Stimulated activated CD4-positive, alpha-beta T cell treated with anti-CD3 and anti-CD28 coated beads, Interleukin-1b, Interleukin-23, amount 100 ng/mL, for 4 hours (primary cell): ENCODE results near the gene SLIT3.

Source experiments
- DNase-seq, 2 donors: peaks; one replicate each; pipeline ENCODE4 v3.0.0-alpha.2; 2020; ENCODE audit warnings: low read depth in 2 of 2

The SLIT3 gene

DNA sequence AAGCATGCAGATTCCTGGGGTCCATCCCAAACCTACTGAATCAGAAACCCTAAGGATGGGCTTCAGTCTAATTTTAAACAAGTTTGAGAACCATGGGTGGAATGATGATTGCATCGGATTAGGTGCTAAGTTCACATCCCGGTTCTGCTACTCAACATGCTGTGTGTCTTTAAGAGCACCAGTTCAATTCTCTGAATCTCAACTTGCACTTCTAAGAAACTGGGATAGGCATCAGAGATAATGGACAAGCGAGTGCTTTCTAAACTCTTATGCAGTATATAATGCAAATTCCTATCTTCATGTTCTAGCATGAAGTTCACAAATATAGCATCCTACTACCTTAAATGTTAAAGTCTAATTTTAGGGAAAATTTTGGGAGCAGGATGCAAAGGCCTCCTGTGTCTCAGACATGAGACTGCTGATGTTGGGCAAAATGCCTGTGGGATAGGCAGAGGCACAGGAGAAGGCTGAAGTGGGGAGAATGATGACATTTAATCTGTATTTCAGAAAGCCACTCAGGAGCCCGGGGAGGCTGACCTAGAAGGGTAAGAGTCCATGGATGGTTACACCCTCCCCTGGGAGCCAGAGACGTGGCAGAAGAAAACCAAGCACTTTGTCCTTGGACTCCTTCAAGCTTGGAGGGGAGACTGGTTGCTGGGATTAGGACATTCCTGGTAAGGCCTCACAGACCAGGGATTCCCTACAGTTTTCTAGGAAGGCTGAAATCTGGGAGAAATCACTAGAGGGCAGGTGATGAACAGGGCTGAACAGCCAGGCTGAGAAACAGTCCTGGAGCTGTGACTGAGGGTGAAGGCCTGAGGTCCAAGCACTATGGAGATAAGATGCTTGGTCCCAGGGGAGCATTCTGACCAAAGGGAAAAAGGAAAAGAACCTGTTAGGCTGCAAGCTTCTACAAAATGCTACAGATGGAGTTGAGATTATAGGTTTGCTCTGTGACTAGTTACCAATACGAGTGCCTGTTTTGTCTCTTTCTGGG is 409.8 kb downstream of the SLIT3 start:
- no peak for DNase-seq

DNA sequence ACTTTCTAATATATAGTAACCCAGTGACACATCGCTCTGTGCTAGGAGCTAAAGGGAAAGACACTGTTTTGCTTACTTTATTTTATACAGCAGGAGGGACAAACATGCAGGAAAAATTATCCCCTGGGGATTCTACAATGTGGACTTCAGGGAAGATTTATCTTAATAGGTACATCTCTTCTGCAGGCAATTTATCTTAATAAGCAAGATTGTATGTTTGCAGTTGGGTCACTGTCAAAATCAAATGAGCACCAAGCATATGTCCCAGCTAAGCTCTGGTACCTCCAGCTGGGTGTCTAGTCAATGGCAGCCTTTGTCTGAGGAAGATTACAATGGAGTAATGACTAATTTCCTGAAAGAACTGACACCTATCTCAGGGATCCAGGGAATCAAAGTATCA is 411.9 kb downstream of the SLIT3 start:
- DNase-seq, result no peak

DNA sequence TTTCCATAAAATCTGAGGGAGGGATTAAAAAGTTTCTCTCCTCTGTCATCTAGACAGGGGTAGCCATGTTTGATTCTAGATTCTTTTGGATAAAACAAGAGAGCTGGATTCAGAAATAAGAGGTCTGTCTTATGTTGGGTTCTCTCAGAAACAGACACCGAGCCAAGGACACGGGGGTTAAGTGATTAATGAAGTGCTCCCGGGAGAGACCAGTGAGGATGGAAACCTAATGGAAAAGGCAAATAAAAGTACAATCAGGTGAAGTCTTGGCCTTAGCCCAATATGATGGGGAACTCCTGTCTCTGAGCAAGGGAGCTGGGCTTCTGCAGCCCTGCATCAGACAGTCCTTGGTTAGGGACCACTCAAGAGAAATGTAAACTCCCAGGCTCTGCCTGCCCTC is 413.0 kb downstream of the SLIT3 start:
- no peak for DNase-seq

DNA sequence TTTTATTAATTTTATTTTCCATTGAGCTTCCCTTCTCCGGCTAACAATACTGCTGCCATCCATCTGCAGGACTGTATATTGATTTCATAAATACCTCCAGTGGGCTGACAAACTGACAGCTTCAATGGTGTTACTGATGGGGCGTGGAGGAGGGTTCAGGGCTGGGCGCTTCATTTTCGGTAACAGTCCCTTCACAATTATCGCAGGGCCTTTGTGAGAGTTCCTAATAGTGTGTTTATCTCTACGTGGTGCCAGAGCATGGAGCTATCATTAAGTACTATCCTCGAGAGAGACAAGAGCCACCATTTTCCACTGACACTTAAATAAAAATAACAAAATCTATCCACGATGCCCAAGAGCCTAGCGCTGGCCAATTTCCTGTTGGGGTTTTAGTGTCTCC is 414.8 kb downstream of the SLIT3 start:
- DNase-seq, result no peak

DNA sequence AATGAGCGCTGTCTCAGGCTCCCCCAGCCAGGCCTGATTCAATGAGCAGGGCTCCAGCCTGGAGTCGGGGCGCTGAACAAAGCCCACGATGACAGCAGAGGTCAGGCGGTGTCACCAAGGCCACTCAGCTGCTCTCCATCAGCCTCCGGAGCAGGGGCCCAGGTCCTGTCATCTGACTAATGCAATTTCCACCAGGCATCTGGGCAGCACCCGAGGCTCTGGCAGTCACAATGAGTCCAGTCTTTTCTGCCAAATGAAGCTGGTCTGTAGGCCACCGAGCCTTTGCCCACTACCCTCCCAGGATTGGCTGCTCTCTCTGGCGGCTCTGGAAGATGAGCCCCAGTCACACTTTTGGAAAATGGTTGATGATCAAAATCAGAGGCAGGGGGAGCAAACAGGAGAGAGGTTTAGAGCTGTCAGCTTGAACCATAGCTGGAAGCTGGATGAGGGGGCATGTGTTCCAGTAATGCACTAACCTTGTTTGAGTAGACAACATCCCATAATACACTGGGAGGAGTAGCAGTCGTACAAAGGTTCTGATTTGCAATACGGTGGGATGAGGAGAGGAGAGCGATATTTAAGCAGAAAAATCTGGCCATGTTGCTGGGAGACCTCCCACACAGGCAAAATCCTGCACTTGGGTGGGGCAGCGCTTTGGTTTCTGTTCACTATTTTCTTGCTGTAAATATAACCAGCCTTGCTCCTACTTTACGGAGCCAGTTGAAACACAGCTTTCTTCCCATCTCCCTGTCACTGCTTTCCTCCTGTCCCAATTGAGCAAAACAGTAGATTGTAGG is 415.4 kb downstream of the SLIT3 start:
- no peak for DNase-seq

DNA sequence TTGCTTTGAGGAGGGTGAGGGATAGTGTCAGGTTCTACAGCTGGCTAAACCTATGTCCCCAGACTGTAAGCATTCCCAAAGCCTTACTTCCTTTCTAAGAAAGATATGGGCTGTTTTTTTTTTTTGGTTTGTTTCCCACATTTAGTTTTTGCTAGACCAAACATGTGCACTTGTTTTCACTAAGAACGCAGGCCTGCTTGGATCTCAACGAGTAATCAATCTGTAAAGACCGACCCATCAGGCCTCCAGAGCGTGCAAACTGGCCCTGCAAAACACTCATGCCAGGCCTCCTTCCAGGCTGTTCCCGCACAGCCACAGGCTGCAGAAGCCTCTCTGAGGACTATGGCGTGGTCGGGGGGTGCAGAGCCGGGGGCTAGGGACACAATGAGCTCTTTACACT is 416.9 kb downstream of the SLIT3 start:
- DNase-seq, result no peak

DNA sequence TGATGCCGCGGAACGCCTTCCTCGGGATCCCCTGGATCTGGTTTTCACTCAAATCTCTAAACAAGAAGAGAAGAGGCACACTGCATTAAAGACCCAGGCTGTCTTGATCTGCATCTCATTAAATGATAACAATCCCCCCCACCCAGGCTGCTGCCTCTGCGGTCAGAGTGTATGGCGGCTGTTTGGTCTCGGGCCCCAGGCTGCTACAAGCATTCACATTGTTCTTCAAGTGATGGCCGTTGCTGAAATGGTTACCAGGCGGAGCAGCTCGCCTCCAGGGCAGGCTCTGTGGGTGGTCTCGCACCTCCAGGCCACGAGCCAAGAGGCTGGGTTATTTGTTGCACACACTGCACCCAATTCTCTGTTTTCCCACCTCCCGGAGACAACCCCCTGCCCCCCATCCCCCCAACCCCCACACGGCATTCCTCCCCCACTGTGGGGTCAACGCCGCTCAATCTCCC is 417.6 kb downstream of the SLIT3 start:
- no peak for DNase-seq

DNA sequence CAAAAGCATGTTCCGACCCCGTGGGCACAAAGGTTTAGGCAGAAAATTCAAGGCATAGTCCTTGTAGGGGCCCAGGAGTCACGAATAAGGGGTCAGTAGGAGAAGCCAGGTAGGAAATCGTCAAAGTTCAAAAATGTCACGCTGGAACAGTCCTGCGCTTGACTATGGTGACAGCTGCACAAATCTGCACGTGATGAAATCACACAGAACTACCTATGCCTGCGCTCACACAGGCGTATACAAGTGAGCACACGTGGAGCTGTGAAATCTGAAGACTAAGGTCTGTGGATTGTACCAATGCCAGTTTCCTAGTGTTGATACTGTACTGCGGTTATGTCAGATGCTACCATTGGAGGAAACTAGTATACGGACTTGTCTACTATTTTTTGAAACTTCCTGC is 418.7 kb downstream of the SLIT3 start:
- no peak for DNase-seq

DNA sequence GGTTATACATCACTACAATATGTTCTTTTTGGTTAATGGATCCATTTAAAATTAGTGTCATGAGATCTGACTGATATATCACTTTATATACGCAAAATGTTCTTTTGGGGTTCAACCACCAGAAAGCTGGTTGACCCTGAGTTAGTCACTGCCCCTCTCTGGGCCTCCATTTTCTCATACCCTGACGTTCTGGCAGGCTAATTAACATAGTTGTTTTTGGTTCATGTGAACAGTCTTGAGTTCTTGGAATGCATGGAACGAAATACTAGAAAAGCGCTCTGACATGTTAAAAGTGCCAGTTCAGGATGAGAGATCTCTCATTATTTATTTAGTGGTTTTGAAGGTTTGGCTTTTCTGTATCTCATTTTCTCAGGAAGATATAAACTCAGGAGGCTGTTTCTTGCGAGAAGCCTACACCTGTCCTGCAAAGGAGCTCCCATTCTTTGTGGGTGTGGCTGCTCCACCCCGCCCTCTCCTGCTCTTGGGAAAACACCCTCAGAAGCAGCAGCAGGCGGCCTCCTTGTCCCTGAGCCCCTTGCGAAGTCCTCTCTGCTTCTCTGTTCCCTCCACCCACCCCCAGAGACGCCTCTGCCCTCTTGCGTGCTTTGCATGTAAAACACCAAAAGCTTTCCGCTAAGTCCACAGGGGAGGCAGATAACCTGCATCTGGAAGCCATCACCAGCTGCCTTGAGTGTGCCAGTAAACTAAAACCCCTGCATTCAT is 419.4 kb downstream of the SLIT3 start:
- no peak for DNase-seq

DNA sequence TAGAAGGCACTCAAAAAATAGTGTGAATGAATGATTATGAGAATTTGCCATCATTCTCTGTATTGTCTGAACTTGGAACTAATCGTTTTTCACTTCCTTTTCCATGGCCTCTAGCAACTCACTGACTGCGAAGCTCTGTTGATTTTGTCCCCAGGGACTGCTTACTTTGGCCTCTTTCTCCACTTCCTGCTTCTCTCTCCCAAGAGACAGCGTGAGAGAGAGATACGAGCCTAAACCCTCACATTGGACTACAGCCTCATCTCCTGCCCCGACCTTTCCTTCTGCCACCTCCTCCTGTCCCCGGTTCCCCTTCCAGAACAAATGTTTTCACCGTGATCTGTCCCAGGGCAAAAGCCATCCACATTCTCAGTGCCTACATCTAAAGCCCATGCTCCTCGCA is 421.0 kb downstream of the SLIT3 start:
- DNase-seq, result no peak

DNA sequence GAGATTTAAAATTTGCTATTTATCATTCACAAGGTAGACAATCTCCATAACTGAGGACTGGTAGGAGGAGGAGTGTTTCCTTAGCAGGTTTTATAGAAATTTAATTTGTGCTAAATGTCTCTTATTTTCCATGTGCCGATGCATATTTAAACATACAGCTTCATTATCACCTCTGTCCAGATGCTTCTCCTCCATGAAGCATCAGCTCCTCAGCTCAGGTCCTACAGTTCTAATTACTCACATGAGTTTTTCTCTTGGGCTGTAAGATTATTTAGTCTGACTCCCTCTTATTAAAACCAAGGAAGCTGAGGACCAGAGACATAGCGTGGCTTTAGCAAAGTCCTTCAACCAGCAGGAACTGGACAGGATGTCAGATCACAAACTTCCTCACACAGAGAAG is 421.6 kb downstream of the SLIT3 start:
- DNase-seq, result no peak

DNA sequence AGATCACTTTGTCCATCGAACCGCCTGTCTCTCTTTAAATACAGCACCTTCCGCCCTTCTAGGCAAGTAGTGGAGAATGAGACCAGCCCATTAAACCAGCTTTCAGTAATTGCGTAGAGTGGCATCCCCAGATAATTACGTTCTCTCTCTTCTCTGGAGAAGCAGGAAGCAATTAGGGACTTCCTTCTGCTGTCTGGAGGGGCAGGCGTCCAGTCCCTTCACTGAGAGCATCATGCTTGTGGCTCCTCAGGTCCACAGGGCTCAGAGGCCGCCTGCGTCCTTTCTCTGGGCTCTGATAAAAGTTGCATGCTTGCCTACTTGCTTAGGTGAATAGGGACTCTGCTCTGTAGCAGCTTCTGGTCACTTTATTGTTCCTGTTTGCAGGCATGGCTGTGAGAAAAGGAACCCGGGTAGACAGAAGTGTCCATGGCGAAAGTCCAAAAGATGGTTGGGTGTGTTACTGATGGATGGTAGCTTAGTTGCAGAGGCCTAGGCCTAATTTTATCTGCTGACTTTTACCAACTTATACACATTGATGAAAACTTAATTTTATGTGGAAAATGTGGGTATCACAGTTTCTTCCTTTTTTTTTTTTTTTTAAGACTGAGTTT is 422.7 kb downstream of the SLIT3 start:
- no peak for DNase-seq

DNA sequence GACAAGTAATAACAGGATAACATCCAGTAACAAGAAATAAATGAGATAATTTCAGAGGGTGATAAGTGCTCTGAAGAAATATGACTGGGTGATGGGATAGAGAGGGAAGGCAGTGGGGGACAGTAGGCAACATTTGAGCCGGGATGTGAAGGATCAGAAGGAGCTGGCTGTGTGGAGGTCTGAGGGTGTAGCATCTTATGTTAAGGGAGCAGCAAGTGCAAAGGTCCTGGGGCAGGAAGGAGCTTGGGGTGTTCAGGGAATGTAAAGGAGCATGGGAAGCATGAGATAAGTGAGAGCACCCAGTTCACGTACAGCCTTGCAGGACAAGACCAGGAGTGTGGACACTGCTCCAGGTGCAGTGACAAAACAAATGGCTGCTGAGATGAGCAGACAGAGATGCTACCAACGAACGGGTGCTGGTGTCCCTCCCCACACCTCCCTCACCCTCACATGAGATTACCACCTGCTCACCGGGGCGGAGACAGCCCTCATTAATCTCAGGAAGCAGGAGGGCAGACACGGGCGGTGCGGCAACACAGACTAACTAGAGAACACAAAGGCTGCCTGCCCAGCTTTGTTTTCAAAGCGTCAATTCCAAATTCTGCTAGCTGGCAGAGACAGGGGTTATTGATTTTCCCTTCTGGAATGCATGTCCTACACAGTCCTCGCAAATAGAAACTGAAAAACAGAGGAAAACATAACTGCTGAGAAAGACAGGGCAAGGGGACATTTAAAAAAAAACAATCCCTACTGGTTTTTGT is 423.6 kb downstream of the SLIT3 start:
- no peak for DNase-seq

DNA sequence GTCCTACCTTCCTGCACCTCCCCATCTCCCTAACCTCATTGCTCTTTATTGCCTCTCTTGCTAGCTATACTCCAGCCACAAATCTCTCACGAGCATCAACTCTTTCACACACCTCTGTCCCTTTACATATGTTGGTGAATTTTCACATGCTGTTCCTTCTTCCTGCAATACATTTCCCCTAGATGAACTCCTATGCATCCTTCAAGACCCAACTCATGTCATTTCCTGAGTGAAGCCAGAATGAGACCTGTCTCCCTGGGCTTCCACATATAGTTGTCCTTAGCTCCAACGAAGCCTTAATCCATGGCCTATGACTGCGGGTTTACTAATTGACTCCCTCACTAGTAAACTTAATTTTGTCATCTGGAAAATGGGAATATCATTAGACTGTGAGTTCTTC is 424.5 kb downstream of the SLIT3 start:
- DNase-seq, result no peak

DNA sequence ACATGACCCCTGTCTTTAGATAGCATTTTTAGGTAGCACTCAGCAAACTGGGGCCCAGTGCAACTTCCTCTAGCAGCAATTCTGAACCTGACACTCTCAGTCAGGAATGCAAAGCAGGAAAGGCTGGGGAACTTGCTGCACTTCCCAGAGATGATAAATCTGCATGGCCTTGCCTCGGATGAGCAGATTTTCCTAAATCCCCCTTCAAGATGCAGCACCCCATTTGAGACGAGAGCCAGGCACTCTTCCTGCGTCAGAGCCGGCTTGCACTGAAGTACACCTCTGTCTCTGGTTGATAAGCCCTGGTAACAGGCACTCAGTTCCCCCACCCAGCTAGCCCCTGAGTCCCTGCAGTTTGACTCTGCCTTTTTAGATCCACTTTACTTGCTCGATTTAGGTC is 425.1 kb downstream of the SLIT3 start:
- DNase-seq, result no peak

DNA sequence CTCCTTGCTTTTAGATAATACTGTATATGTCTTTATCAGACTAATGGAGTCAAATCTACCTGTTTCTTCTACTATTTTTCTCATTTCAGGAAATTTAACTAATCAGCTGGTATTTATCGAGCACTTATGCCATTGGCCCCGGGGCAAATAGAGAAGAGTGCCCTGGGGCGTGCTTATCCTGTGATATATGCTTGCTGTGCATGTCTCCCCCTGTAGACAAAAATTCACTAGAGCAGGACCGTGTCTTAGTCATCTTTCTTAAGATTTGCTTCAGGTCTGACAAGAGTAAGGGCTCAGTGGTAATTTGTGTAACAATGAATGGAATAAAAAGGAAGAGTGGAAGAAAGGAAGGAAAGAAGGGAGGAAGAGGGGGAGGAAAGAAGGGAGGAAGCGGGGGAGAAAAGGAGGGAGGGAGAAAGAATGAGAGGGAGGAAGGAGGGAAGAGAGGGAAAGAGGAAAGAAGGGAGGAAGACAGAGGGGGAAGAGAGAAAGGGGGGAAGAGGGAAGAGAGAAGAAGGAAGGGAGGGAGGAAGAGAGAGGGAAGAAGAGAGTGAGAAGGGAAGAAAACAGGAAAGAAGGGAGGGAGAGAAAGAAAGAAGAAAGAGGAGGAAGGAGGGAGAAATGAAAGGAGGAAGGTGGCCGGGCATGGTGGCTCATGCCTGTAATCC is 426.1 kb downstream of the SLIT3 start:
- no peak for DNase-seq

DNA sequence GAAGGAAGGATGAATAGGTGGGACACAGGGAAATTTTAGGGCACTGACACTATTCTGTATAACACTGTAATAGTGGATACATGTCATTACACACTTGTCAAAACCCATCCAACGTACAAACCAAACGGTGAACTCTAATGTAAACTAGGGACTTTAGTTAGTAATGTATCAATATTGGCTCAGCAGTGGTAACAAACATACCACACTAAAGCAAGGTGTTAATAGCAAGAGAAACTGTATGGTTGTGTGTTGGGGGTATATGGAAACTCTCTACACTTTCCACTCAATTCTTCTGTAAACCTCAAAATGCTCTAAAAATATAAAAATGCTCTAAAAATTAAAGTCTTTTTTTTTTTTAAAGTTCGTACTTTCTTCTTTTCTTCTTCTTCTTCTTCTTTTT is 428.7 kb downstream of the SLIT3 start:
- no peak for DNase-seq

DNA sequence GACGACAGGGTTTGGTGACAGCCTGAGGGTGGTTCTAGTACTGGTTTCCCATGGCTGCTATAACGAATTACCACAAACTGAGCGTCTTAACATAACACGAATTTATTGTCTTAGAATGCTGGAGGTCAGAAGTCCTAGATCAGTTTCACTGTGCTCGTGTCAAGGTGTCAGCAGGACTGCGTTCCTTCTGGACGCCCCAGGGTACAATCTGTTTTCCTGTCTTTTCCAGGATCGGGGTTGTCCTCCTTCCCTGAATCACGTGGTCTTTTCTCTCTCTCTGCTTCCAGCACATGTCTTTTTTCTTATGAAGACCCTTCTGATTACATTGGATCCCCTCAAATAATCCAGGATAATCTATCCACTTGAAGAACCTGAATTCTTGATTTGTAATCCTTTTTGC is 430.0 kb downstream of the SLIT3 start:
- DNase-seq, result no peak

DNA sequence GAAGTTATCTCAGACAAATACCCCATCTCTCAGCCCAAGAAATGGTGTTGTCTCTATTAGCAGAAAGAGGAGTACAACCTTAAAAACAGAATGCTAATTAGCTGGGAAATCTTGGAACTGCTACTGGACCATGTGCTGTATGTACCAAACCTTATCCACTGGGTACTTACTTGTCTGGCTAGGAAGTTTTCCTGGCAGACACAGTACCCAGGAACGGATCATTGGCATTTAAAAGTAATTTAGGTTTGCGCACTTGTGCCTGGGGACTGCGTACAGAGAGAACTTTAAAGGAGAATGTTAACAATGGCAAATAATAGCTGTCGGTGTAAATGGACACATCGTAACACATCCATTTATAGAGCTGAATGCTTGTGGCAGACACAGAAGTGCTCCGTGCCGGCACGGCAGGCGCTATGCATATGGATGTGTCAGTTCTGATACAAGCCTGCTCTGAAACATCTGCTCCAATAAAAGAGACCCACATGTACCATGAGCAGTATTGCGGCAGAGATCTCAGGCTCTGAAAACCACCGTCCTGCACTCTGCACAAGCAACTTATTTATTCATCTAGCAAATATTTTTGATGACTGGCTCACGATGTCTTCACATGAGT is 431.2 kb downstream of the SLIT3 start:
- DNase-seq, result no peak

DNA sequence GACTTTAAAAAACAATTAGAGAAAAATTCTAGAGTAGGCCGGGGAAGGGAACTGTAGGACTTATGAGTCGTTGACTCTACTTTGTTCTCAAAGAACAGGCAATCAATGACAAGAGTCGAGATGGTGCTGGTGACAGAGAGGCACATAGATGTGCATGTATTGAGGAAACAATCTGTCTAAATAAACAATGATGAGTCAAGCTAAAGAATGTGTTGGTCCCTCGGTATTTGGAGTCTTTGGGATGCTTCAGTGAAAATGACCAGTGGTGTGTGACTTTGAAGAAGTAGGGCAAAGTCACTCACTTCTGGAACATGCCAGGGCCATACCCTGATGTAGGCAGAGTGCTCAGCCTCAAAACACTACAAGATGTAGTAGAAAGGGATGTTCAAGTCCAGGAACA is 433.7 kb downstream of the SLIT3 start:
- DNase-seq, result no peak
